ENCODE measurements around the gene TNRC6B.

GRCh38 chr22:40270748-40271373 lies 93.1 kb downstream of the TNRC6B start:
- no peak for TF ChIP-seq MAX (IDR thresholded peaks at IDR 0.05; ENCODE audit: low read depth, low read length)
- TF ChIP-seq, protein P1, sequence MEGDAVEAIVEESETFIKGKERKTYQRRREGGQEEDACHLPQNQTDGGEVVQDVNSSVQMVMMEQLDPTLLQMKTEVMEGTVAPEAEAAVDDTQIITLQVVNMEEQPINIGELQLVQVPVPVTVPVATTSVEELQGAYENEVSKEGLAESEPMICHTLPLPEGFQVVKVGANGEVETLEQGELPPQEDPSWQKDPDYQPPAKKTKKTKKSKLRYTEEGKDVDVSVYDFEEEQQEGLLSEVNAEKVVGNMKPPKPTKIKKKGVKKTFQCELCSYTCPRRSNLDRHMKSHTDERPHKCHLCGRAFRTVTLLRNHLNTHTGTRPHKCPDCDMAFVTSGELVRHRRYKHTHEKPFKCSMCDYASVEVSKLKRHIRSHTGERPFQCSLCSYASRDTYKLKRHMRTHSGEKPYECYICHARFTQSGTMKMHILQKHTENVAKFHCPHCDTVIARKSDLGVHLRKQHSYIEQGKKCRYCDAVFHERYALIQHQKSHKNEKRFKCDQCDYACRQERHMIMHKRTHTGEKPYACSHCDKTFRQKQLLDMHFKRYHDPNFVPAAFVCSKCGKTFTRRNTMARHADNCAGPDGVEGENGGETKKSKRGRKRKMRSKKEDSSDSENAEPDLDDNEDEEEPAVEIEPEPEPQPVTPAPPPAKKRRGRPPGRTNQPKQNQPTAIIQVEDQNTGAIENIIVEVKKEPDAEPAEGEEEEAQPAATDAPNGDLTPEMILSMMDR (IDR thresholded peaks at IDR 0.05; ENCODE audit: low read depth, low read length), result no peak
